Measurements from ENCODE around the gene TPRN.

DNA sequence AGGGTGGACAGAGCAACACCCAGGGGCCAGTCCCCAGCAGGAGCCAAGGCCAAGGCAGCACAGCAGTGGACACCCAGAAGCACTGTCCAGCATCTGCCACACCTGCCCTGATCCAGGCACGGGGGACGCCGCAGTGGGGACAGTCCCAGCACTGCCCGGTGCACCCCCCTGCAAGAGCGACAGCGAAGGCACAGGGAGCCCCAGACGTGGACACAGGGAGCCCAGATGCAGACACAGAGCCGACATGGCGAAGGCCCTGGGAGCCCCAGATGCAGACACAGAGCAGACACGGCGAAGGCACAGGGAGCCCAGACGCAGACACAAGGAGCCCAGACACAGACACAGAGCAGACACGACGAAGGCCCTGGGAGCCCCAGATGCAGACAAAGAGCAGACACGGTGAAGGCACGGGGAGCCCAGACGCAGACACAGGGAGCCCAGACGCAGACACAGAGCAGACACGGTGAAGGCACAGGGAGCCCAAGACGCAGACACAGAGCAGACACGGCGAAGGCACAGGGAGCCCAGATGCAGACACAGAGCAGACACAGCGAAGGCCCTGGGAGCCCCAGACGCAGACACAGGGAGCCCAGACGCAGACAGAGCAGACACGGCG is 16.5 kb downstream of the TPRN start:
- no peak for TF ChIP-seq CTCF (conservative IDR thresholded peaks at IDR 0.05 in 1 of 2, IDR thresholded peaks at IDR 0.05 in 1 of 2; ENCODE audit: low read depth in 1 of 2, low read length in 2 of 2)
- no peak for TF ChIP-seq EZH2 (IDR thresholded peaks at IDR 0.05; ENCODE audit: low read length, missing control alignments)
